GM23338 (cell line): ENCODE results near the gene HHAT. TPM values are rescaled to one million over a fixed set of nuclear protein-coding genes. Genes with fewer than 3 reads are reported as not detected.

Source experiments
- ATAC-seq: fragments of 200-7000 bp; cut with Tn5 transposase; 3 replicates; pipeline ENCODE4 v1.9.1; 2020
- DNase-seq: peaks from one replicate; pipeline ENCODE4 v3.0.0-alpha.2; 2015; ENCODE audit warnings: low spot score
- H2AFZ ChIP-seq: fragments of 200-600 bp; sonication (generic); 2 replicates; pipeline ENCODE4 v1.8.0; 2016; ENCODE audit warnings: antibody characterized with exemption, mild to moderate bottlenecking, moderate library complexity
- H3F3A ChIP-seq: fragments of 200-600 bp; sonication (generic); replicated peaks from 2 replicates; pipeline ENCODE4 v1.8.0; 2017; ENCODE audit warnings: antibody characterized with exemption, mixed run types, low read depth
- H3K27ac ChIP-seq: fragments of 200-600 bp; sonication (generic); 2 replicates; pipeline ENCODE4 v1.6.1; 2016; ENCODE audit warnings: low read depth
- H3K27me3 ChIP-seq: fragments of 200-600 bp; sonication (generic); 2 replicates; pipeline ENCODE4 v1.8.0; 2016; ENCODE audit warnings: mild to moderate bottlenecking, mixed run types, moderate library complexity; ENCODE audit not compliant: insufficient read depth
- H3K36me3 ChIP-seq: fragments of 200-600 bp; sonication (generic); 2 replicates; pipeline ENCODE4 v1.8.0; 2016; ENCODE audit warnings: mild to moderate bottlenecking; ENCODE audit not compliant: insufficient read depth
- H3K4me1 ChIP-seq: fragments of 200-600 bp; sonication (generic); 2 replicates; pipeline ENCODE4 v1.8.0; 2016; ENCODE audit warnings: mild to moderate bottlenecking, moderate library complexity; ENCODE audit not compliant: insufficient read depth
- H3K4me2 ChIP-seq: fragments of 200-600 bp; sonication (generic); 2 replicates; pipeline ENCODE4 v1.7.1; 2017; ENCODE audit warnings: mixed run types
- H3K4me3 ChIP-seq: fragments of 200-600 bp; sonication (generic); 2 replicates; pipeline ENCODE4 v1.6.1; 2016; ENCODE audit warnings: mixed run types
- H3K79me2 ChIP-seq: fragments of 200-600 bp; sonication (generic); replicated peaks from 2 replicates; pipeline ENCODE4 v1.8.0; 2017; ENCODE audit warnings: mild to moderate bottlenecking; ENCODE audit not compliant: insufficient read depth
- H3K9me2 ChIP-seq: fragments of 200-600 bp; sonication (generic); 2 replicates; pipeline ENCODE4 v1.8.0; 2017; ENCODE audit not compliant: insufficient read depth
- H4K20me1 ChIP-seq: fragments of 200-600 bp; sonication (generic); replicated peaks from 2 replicates; pipeline ENCODE4 v1.8.0; 2017; ENCODE audit warnings: mild to moderate bottlenecking; ENCODE audit not compliant: insufficient read depth
- H3K27ac Mint-ChIP-seq: 2 replicates; pipeline ENCODE4 v1.8.0; 2020; ENCODE audit warnings: inconsistent platforms, mild to moderate bottlenecking, moderate library complexity, mixed read lengths
- H3K27me3 Mint-ChIP-seq: 3 replicates; pipeline ENCODE4 v1.8.0; 2022; ENCODE audit warnings: low read depth, mild to moderate bottlenecking, moderate library complexity, mixed read lengths, inconsistent platforms; ENCODE audit not compliant: insufficient read depth, poor library complexity
- H3K36me3 Mint-ChIP-seq: 3 replicates; pipeline ENCODE4 v1.8.0; 2021; ENCODE audit warnings: low read depth, mild to moderate bottlenecking, inconsistent platforms, moderate library complexity, mixed read lengths
- H3K4me1 Mint-ChIP-seq: 3 replicates; pipeline ENCODE4 v1.8.0; 2020; ENCODE audit warnings: mild to moderate bottlenecking, inconsistent platforms, mixed read lengths
- H3K4me3 Mint-ChIP-seq: 3 replicates; pipeline ENCODE4 v1.8.0; 2021; ENCODE audit warnings: moderate library complexity, mild to moderate bottlenecking, inconsistent platforms, mixed read lengths
- H3K9me3 Mint-ChIP-seq: 3 replicates; pipeline ENCODE4 v1.8.0; 2020; ENCODE audit warnings: moderate library complexity, mild to moderate bottlenecking, inconsistent platforms, mixed read lengths
- CREB1 ChIP-seq: fragments of 250-450 bp; sonication (Bioruptor Pico); IDR thresholded peaks from 2 replicates; pipeline ENCODE4 v1.5.0; 2020; ENCODE audit warnings: low read depth, mild to moderate bottlenecking, moderate library complexity
- ETS1 ChIP-seq: IDR thresholded peaks from 2 replicates; pipeline ENCODE4 v1.6.1; 2016; ENCODE audit warnings: antibody characterized with exemption
- EZH2 ChIP-seq: fragments of 200-600 bp; sonication (generic); IDR thresholded peaks from one replicate; pipeline ENCODE4 v1.8.0; 2017; ENCODE audit warnings: antibody characterized with exemption, mild to moderate bottlenecking, low read depth; ENCODE audit not compliant: unreplicated experiment
- EZH2phosphoT487 ChIP-seq: fragments of 200-600 bp; sonication (generic); IDR thresholded peaks from one replicate; pipeline ENCODE4 v1.8.1; 2018; ENCODE audit warnings: antibody characterized with exemption; ENCODE audit not compliant: unreplicated experiment
- JUNB ChIP-seq: IDR thresholded peaks from one replicate; pipeline ENCODE4 v1.6.1; 2016; ENCODE audit warnings: antibody characterized with exemption; ENCODE audit not compliant: unreplicated experiment
- POLR2AphosphoS5 ChIP-seq: IDR thresholded peaks from 2 replicates; pipeline ENCODE4 v1.6.1; 2016; ENCODE audit warnings: antibody characterized with exemption, low read depth
- REST ChIP-seq: IDR thresholded peaks from one replicate; pipeline ENCODE4 v1.6.1; 2018; ENCODE audit warnings: antibody characterized with exemption; ENCODE audit not compliant: unreplicated experiment
- STAT1 ChIP-seq: IDR thresholded peaks from one replicate; pipeline ENCODE4 v1.6.1; 2016; ENCODE audit warnings: antibody characterized with exemption; ENCODE audit not compliant: unreplicated experiment
- ZNF114 ChIP-seq: fragments of 250-450 bp; sonication (Bioruptor Pico); IDR thresholded peaks from 2 replicates; pipeline ENCODE4 v1.5.0; 2020; ENCODE audit warnings: mild to moderate bottlenecking, moderate library complexity
- ZNF331 ChIP-seq: fragments of 250-450 bp; sonication (Bioruptor Pico); IDR thresholded peaks from 2 replicates; pipeline ENCODE4 v1.5.0; 2020; ENCODE audit warnings: low read depth, mild to moderate bottlenecking, moderate library complexity
- ZNF462 ChIP-seq: fragments of 250-450 bp; sonication (Bioruptor Pico); IDR thresholded peaks from 2 replicates; pipeline ENCODE4 v1.5.0; 2020; ENCODE audit warnings: mild to moderate bottlenecking, moderate library complexity
- polyA plus RNA-seq: library from polyadenylated mRNA; unstranded; fragments of >200 nt; fragmentation: Nextera tagmentation; extraction: Ambion mirVana; gene quantifications from 2 replicates; pipeline ENCODE4 v1.2.1, GENCODE V29; 2016
- total RNA-seq: library from RNA; depleted of rRNA; stranded (reverse); fragments of >200 nt; shearing (Covaris generic); gene quantifications from 2 replicates; pipeline ENCODE4 v1.2.3, GENCODE V29; 2014
- TF ChIP-seq, protein P1 (sequence below), 2 experiments: fragments of 200-600 bp in 1 of 2; sonication (generic) in 1 of 2; conservative IDR thresholded peaks; 2 replicates each; pipeline versions ENCODE4 v1.5.1 to v1.6.1; 2016 to 2017; ENCODE audit warnings: antibody characterized with exemption in 2 of 2, low read depth in 2 of 2, mild to moderate bottlenecking in 2 of 2, moderate library complexity in 1 of 2

Gene HHAT
- total and polyA plus RNA-seq, 2 experiments from 2014 or later, result 0.11 to 0.66 TPM

GRCh38 chr1:210556475-210556874 lies 227.8 kb downstream of the HHAT start (continued):
- TF ChIP-seq ZNF462 (CRISPR knock-in tag) (no peak), REST (no peak)

GRCh38 chr1:210557426-210558077 lies 228.8 kb downstream of the HHAT start:
- Histone ChIP-seq H2AFZ (no peak overlapping the region), H3F3A (no peaks in the 10 kb centered on the region), H3K4me1 (no peaks in the 10 kb centered on the region), H4K20me1 (no peaks in the 10 kb centered on the region), H3K4me3 (no peak overlapping the region), H3K36me3 (no peaks in the 10 kb centered on the region), H3K4me2 (no peak overlapping the region), H3K27me3 (no peaks in the 10 kb centered on the region), H3K27ac (no peak overlapping the region), H3K9me2 (peaks cover 3% of the 10 kb centered on the region; the same call in 1 of the 2 replicates), H3K79me2 (no peaks in the 10 kb centered on the region)
- H3K4me1 Mint-ChIP-seq, result no peaks in the 10 kb centered on the region
- DNase-seq (no peak), ATAC-seq (no peak)
- H3K9me3 Mint-ChIP-seq, result no peaks in the 10 kb centered on the region
- H3K4me3 Mint-ChIP-seq, result no peak overlapping the region
- H3K36me3 Mint-ChIP-seq, result no peaks in the 10 kb centered on the region
- no peak overlapping the region for H3K27ac Mint-ChIP-seq
- no peaks in the 10 kb centered on the region for H3K27me3 Mint-ChIP-seq
- TF ChIP-seq ZNF114 (CRISPR knock-in tag), result no peak
- no peak for TF ChIP-seq ETS1
- TF ChIP-seq POLR2AphosphoS5, result no peak
- no peak for TF ChIP-seq STAT1
- TF ChIP-seq CREB1 (CRISPR knock-in tag), result no peak
- TF ChIP-seq EZH2, result no peak
- TF ChIP-seq, protein P1, sequence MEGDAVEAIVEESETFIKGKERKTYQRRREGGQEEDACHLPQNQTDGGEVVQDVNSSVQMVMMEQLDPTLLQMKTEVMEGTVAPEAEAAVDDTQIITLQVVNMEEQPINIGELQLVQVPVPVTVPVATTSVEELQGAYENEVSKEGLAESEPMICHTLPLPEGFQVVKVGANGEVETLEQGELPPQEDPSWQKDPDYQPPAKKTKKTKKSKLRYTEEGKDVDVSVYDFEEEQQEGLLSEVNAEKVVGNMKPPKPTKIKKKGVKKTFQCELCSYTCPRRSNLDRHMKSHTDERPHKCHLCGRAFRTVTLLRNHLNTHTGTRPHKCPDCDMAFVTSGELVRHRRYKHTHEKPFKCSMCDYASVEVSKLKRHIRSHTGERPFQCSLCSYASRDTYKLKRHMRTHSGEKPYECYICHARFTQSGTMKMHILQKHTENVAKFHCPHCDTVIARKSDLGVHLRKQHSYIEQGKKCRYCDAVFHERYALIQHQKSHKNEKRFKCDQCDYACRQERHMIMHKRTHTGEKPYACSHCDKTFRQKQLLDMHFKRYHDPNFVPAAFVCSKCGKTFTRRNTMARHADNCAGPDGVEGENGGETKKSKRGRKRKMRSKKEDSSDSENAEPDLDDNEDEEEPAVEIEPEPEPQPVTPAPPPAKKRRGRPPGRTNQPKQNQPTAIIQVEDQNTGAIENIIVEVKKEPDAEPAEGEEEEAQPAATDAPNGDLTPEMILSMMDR (conservative IDR thresholded peaks at IDR 0.05; ENCODE audit: low read depth in 2 of 2), result no peak
- no peak for TF ChIP-seq JUNB
- TF ChIP-seq ZNF331 (CRISPR knock-in tag), result no peak
- TF ChIP-seq EZH2phosphoT487, result no peak
